Measurements from ENCODE around the gene NPHP4.

Gene NPHP4

GRCh38 chr1:5992026-5992813 is at the start of gene NPHP4:
Gene NPHP4 (minus strand): TSS chr1:5992425. CDS start chr1:5986289, 6,136 bp downstream.
- DNase-seq, result peak; percentile 86 to 100 (median 99)

DNA sequence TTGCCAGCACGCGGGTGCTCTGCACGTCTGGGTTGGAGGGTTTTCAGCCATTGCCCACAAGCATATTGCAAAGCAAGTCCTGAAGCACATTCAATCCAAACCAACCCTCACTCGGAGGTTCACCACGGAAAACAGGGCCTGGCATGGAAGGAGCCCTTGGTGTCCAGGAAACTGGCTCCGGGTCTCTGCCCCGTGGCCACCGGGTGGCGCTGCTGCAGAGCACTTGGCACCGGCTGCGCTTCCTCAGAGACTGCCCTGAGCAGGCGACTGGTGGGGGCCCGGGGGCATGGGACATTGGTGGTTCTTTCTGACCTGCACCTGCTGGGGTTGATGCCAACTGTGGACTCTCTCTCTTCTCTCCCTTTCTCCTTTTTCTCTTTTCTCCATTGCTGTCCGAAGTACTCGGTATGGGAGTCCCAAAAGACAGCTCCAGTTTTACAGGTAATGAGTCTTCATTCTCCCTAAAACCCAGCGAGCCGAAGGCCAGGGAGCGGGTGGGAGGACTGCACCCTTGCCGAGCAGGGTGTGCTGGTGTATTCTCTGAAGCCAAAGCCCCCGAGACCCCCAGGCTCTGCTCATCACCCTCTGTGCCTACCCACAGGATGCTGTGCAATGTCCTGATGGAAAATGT is 49.3 kb upstream of the NPHP4 start:
- peak in 3 of 51 donors; percentile 15 to 39 (median 15) for DNase-seq

DNA sequence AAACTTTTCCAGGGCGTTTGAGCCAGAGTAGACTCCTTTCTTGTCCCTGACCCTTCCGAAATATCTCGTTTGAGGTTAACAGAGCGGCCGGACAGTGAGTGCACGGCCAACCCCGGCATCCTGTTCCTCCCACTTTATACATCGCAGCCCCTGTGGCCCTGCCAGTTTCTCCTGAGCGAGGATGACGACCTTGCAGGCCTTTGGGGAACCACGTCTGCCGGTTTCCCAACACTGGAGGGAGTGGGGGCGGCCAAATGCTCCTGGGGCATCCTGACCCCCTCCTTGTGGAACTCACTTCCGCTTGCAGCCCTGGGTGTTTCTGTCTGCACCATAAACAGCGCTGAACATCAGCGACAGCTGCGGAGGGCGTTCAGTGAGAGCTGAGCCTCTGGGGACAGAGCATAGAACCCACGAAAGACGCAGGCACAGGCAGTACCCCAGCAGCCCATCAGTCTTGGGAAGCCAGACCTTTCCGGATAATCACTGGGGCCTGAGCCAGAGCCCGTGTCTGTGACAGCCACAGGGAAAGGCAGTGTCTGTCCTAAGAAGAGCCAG is 48.7 kb upstream of the NPHP4 start:
- no peak for DNase-seq

- no peak for DNase-seq
These were observed 48.2 kb upstream of the NPHP4 start for GRCh38 chr1:6040444-6040843.

GRCh38 chr1:6039031-6039430 is 46.8 kb upstream of the NPHP4 start:
- no peak for DNase-seq

- no peak for DNase-seq
These were observed 46.4 kb upstream of the NPHP4 start for GRCh38 chr1:6038603-6039002.

GRCh38 chr1:6037338-6037762 is 45.1 kb upstream of the NPHP4 start:
- no peak for DNase-seq

DNA sequence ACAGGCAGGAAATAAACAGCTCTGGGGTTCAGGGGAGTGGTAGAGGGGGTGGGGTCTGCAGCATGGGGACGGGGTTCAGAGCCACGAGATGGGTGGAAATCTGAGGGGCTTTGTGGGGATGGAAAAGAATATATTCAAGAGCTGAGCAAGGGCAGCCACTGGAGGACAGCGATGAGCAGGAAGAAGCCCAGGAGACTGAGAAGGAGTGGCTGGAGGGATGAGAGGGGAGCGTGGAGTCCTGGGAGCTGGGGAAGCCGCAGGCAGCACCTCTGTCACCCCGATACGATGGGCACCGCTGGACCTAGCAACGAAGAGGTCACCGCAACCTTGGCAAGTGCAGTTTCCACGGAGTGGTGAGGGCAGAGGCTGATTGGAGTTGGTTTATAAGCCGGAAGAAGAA is 43.5 kb upstream of the NPHP4 start:
- DNase-seq, result no peak

DNA sequence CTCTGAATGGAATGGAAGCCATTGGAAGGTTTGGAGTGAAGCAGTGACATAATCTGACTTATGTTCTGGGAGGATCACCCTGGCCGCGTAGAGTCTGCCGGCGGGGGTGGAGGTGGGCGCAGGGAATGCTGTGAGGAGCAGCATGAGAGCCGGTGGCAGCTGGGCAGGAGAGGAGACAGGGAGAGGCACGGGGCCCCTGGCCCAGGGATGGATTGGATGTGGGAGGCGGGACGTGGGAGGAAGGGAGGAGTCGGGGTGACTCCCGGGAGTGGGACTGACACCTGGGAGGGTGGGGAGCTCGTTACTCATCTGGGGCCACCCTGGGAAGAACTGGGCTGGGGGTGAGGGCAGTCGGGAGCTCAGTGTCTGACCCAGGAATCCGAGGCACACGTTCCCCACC is 43.1 kb upstream of the NPHP4 start:
- DNase-seq, result peak in 1 of 51 donors; percentile 5

GRCh38 chr1:6034750-6035096 is 42.5 kb upstream of the NPHP4 start:
- DNase-seq, result peak in 1 of 51 donors; percentile 59

- peak in 35 of 51 donors; percentile 6 to 69 (median 38) for DNase-seq
These were observed 41.9 kb upstream of the NPHP4 start for GRCh38 chr1:6033986-6034749.

- DNase-seq, result no peak
These were observed 40.9 kb upstream of the NPHP4 start for GRCh38 chr1:6033124-6033523.

DNA sequence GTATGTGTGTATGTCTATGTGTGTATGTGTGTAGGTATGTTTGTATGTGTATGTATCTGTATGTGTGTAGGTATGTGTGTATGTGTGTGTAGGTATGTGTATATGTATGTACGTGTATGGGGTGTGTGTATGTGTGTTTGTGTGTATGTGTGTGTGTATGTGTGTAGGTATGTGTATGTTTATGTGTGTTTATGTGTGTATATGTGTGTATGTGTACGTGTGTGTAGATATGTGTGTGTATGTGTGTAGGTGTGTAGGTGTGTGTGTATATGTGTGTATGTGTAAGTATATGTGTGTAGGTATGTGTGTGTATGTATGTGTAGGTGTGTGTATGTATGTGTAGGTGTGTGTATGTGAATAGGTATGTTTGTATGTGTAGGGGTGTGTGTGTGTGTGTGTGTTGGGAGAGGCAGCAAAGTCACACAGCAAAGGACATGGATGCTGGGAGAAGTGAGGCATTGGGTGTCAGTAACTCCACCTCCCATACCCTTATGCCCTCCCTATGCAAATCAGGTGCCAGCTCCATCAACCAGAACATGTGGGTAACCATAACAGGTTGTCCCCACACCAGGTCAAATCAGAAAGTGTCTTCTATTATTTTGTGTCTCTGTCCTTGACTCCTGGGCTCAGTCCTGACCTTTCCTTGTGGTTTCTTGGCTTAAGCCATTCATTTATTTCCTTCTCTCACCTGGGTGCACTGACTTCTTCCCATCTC is 38.5 kb upstream of the NPHP4 start:
- no peak for DNase-seq

DNA sequence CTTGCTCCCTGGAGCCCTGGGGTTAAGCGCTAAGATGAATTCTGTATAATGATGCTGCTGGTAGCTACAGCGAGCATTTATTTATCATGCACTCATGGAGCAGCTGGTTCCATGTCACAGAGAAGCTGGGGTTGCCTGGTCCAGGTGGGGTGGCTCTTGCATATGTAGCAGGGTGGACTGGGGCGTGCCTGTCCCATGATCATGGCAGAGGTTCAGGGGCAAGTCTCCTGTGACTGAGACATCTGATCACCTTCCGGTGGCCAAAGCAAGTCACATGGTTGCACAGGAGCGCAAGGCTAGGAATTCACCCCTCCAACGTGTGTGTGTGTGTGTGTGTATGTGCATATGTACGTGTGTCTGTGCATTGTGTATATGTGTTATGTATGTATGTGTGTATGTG is 37.9 kb upstream of the NPHP4 start:
- no peak for DNase-seq

GRCh38 chr1:6029351-6029750 is 37.1 kb upstream of the NPHP4 start:
- DNase-seq, result no peak

GRCh38 chr1:6028042-6028850 is 36.0 kb upstream of the NPHP4 start:
- DNase-seq, result peak in 5 of 51 donors; percentile 8 to 19 (median 13)

DNA sequence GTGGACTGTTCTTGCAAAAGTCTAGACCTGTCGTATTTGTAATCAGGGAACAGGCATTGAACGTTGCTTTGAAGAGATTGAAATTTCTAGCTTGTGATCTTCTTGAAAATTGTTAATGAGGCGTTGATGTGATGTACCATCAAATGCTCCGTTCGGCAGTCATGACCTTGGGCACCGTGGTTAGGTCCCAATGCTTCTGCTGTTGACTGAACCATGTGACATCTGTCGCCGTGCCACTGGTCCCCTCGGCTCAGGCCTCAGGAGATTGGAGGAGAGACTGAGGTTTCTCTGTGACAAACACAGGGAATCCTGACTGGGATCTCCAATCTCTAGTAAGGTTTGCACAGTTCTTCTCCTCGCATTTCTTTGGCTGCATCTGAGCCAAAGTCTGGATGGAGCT is 35.4 kb upstream of the NPHP4 start:
- DNase-seq, result no peak

DNA sequence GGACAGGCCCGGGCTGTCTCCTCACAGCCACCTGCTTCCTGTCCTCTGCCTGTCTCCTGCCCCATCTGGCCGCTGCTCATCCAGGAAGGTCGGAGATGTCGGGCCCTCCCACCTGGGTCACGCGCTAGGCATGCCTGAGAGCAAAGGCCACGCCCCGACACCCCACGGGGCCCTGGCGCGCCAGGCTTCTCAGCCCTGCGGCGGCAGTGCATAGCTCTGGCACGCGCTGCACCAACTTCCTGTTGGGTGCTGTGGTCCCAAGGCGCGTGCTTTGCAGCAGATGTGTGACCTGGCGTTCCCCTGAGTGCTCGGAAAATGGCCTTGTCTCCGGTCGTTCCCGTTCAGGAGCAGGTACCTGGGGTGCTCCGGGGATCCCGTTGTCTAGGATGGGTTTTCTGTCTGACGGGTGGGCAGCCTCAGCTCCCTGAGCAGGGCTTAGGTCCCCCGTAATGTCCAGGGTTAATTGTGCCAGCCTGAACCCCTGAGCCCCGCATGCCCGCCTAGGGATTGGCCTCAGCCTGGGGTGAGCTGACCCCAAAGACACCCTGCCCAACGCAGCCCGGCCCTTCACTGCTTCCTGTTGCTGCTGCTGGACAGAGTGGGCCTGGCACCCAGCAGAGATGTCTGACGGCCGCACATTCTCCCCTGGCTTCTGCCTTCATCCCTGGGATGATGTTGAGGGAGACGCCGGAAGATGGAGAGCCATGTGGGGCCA is 34.0 kb upstream of the NPHP4 start:
- DNase-seq, result peak in 15 of 51 donors; percentile 8 to 51 (median 24)

DNA sequence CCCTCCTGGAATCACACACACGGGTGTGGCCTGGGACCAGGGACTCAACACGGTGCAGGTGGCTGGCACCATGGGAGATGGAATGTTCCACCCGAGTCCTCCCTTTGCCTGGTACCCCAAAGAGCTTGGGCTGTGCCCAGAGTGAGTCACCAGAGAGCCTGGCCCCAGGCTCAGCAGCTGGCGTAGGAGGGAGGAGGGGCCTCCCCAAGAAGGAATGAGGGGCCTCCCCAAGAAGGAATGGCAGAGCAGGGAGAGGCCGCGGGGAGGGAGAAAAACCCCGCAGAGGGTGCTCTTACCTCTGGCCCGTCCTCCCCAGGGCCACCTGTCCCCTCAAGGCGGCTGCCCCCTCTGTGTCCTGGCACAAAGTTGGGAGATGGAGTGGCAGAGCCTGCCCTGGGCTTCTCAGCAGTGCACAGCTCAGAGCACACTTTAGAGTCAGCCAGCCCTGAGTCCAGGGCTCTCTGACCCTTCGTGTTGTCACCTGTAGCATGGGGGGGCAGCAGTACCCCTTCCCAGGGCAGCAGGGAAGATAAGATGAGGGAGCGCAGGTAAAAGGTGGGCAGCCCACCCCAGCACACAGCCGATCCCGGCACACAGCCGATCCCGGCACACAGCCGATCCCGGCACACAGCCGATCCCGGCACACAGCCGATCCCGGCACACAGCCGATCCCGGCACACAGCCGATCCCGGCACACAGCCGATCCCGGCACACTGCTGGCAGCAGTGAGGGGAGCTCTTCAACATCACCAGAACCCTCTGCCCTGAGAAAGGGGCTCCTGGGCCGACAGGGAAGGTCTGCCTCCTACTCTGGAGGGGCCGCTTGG is 33.3 kb upstream of the NPHP4 start:
- peak in 2 of 51 donors; percentile 14 to 36 for DNase-seq

Data from hypothalamus (tissue), 51 donors.